K562 (cell line): ENCODE results near the gene PIKFYVE. TPM values are rescaled to one million over a fixed set of nuclear protein-coding genes. Genes with fewer than 3 reads are reported as not detected.

Experiments used
- BRD4 ChIP-seq: fragments of 200-600 bp; sonication (generic); IDR thresholded peaks from 2 replicates; pipeline ENCODE4 v1.6.1; 2017; ENCODE audit warnings: inconsistent platforms
- CREB3L1 ChIP-seq: fragments of 450-650 bp; IDR thresholded peaks from 2 replicates; pipeline ENCODE4 v1.6.1; 2014; ENCODE audit warnings: low read depth, mild to moderate bottlenecking, moderate library complexity, borderline replicate concordance
- E2F1 ChIP-seq: sonication (generic); formaldehyde crosslinking; IDR thresholded peaks from 2 replicates; pipeline ENCODE4 v1.8.1; 2023; ENCODE audit warnings: mild to moderate bottlenecking, missing genetic modification reagents, moderate library complexity
- GTF2E2 ChIP-seq: fragments of 200-800 bp; sonication (Bioruptor generic); IDR thresholded peaks from 2 replicates; pipeline ENCODE4 v1.6.1; 2016; ENCODE audit warnings: missing genetic modification characterization, missing compliant biosample characterization
- HEY1 ChIP-seq: fragments of 250-450 bp; sonication (Bioruptor Pico); IDR thresholded peaks from 2 replicates; pipeline ENCODE4 v1.5.0; 2020; ENCODE audit warnings: mild to moderate bottlenecking, moderate library complexity, borderline replicate concordance
- HMG20A ChIP-seq: fragments of 450-650 bp; formaldehyde crosslinking; conservative IDR thresholded peaks from 2 replicates; pipeline ENCODE4 v1.4.0; 2020; ENCODE audit warnings: mild to moderate bottlenecking, mixed read lengths
- IRF9 ChIP-seq: fragments of 450-650 bp; IDR thresholded peaks from 2 replicates; pipeline ENCODE4 v1.6.1; 2016; ENCODE audit warnings: missing biosample characterization, missing genetic modification characterization
- JUN ChIP-seq, 2 experiments: sonication (generic) in 1 of 2; formaldehyde crosslinking in 1 of 2; IDR thresholded peaks; 2 replicates each; pipeline versions ENCODE4 v1.6.1 to v1.8.0; 2012 to 2022; ENCODE audit warnings: borderline replicate concordance in 2 of 2, mild to moderate bottlenecking in 2 of 2, improper control_type of control experiment in 1 of 2, low read depth in 1 of 2, low read length in 1 of 2, missing genetic modification reagents in 1 of 2
- NCOA4 ChIP-seq: fragments of 450-650 bp; IDR thresholded peaks from 2 replicates; pipeline ENCODE4 v1.6.1; 2018; ENCODE audit warnings: mild to moderate bottlenecking; ENCODE audit not compliant: partially characterized antibody
- PHB ChIP-seq: fragments of 250-450 bp; sonication (Bioruptor Pico); IDR thresholded peaks from 2 replicates; pipeline ENCODE4 v1.5.0; 2021
- RBBP5 ChIP-seq: fragments of 200-600 bp; sonication (generic); IDR thresholded peaks from 2 replicates; pipeline ENCODE4 v1.6.1; 2012; ENCODE audit warnings: borderline replicate concordance, mild to moderate bottlenecking, low read length, control low read depth, inconsistent platforms; ENCODE audit not compliant: insufficient read depth, poor library complexity, severe bottlenecking
- SLC30A9 ChIP-seq: fragments of 250-450 bp; sonication (Bioruptor Pico); IDR thresholded peaks from 2 replicates; pipeline ENCODE4 v1.8.0; 2022; ENCODE audit warnings: mild to moderate bottlenecking, moderate library complexity
- STAG1 ChIP-seq: sonication (generic); formaldehyde crosslinking; IDR thresholded peaks from 2 replicates; pipeline ENCODE4 v1.5.0; 2020; ENCODE audit warnings: missing genetic modification reagents, borderline replicate concordance
- TCF7L2 ChIP-seq: fragments of 150-350 bp; IDR thresholded peaks from 2 replicates; pipeline ENCODE4 v1.6.1; 2016; ENCODE audit warnings: low read depth, mild to moderate bottlenecking, low read length, moderate library complexity
- TRIM24 ChIP-seq, 2 experiments: fragments of 450-650 bp; IDR thresholded peaks; 2 replicates each; pipeline ENCODE4 v1.6.1; 2016
- U2AF2 ChIP-seq: fragments of 200-400 bp; formaldehyde crosslinking; optimal IDR thresholded peaks from 2 replicates; pipeline ENCODE3; 2017; ENCODE audit warnings: low read depth, mild to moderate bottlenecking, low read length
- ZNF184 ChIP-seq: sonication (generic); formaldehyde crosslinking; IDR thresholded peaks from 2 replicates; pipeline ENCODE4 v1.5.0; 2020; ENCODE audit warnings: missing genetic modification reagents
- ZNF512 ChIP-seq: IDR thresholded peaks from 2 replicates; pipeline ENCODE4 v1.6.1; 2016; ENCODE audit warnings: missing genetic modification characterization, missing compliant biosample characterization
- polyA plus RNA-seq, 8 experiments: library from polyadenylated mRNA; depleted of rRNA in 4 of 8; stranded (reverse) in 5 of 8; unstranded in 3 of 8; fragments of >200 nt; fragmentation: Nextera tagmentation in 2 of 8; fragmentation: Illumina TruSeq in 1 of 8; extraction: Ambion mirVana in 2 of 8; extraction: Trizol in 1 of 8; gene quantifications; 2 replicates each; pipeline versions ENCODE4 v1.2.1 to v1.2.3, GENCODE V29; 2011 to 2014; ENCODE audit warnings: inconsistent platforms in 1 of 8, missing spikeins in 1 of 8
- total RNA-seq, 7 experiments: library from RNA; depleted of rRNA in 6 of 7; stranded (reverse); fragments of >200 nt in 6 of 7; fragmentation: Illumina TruSeq in 2 of 7; extraction: Trizol in 2 of 7; gene quantifications; 2 replicates each; pipeline versions ENCODE4 v1.2.1 to v1.2.3, GENCODE V29; 2011 to 2021; ENCODE audit warnings: low replicate concordance in 1 of 7

PIKFYVE gene
- total and polyA plus RNA-seq, 9 of the 15 experiments (the other 6 are each of a cell fraction or from before 2014, with no cell fraction given): 3.6 to 25.6 (median 16.7) TPM

GRCh38 chr2:208265801-208266552, at the start of gene PIKFYVE (continued):
- no peak for TF ChIP-seq BRD4
- no peak for TF ChIP-seq IRF9 (tag)
- no peak for TF ChIP-seq GTF2E2 (tag)
- no peak for TF ChIP-seq ZNF184 (CRISPR knock-in tag)
- no peak for TF ChIP-seq JUN (IDR thresholded peaks at IDR 0.05; ENCODE audit: borderline replicate concordance, low read depth, low read length)
- TF ChIP-seq JUN (CRISPR knock-in tag; IDR thresholded peaks at IDR 0.05; ENCODE audit: borderline replicate concordance): no peak
- TF ChIP-seq RBBP5: peak; percentile 25
- TF ChIP-seq HMG20A (CRISPR knock-in tag): no peak
- TF ChIP-seq ZNF512 (tag): no peak
- no peak for TF ChIP-seq E2F1 (CRISPR knock-in tag)
- no peak for TF ChIP-seq STAG1 (CRISPR knock-in tag)
- no peak for TF ChIP-seq PHB (CRISPR knock-in tag)
- TF ChIP-seq TCF7L2: no peak
- TF ChIP-seq NCOA4: peak; percentile 84
- no peak for TF ChIP-seq U2AF2
- TF ChIP-seq SLC30A9 (CRISPR knock-in tag): no peak
- TF ChIP-seq HEY1 (CRISPR knock-in tag): no peak
- TF ChIP-seq CREB3L1: 0 out of 2 replicates have a peak, but pooled peaks have one; percentile 31
- TF ChIP-seq TRIM24 (IDR thresholded peaks at IDR 0.05): peak in 1 of 2 experiments; percentile 17; a peak in 1 of 4 replicates
